HEK293 (cell line): ENCODE measurements around the gene CACNA1G.

Source experiments
- TCF7L2 ChIP-seq: IDR thresholded peaks from 2 replicates; pipeline ENCODE4 v1.6.1; 2011; ENCODE audit warnings: low read depth, mild to moderate bottlenecking, inconsistent platforms, low read length, moderate library complexity, borderline replicate concordance
- ZNF629 ChIP-seq: fragments of 450-650 bp; formaldehyde crosslinking; IDR thresholded peaks from 2 replicates; pipeline ENCODE4 v1.5.1; 2017; ENCODE audit warnings: missing biosample characterization, missing genetic modification characterization
- TF ChIP-seq, protein P1 (sequence below): fragments of 450-650 bp; formaldehyde crosslinking; IDR thresholded peaks from 2 replicates; pipeline ENCODE4 v1.5.1; 2016; ENCODE audit warnings: missing biosample characterization, missing genetic modification characterization, low read depth

DNA sequence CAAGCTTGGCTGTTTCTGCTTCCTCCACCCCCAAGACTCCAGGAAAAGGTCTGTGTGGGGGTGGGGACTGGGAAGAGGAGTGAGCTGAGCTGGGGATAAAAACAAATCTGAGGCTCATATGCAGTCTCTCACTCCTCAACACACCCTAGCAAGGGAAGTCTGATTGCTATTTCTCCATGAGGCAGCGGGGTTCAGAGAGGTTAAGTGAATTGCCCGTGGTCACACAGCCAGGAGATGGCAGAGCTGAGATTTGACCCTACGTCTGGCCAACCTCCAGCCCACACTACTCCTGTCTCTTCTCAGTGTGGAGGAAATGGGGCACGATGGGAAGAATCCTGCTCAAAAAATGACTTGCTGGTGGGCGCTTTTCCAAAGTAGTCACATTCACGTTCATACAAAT lies 69.4 kb downstream of the CACNA1G start:
- TF ChIP-seq TCF7L2 (no peak), ZNF629 (tag by site-specific recombination) (no peak)
- TF ChIP-seq, protein P1, sequence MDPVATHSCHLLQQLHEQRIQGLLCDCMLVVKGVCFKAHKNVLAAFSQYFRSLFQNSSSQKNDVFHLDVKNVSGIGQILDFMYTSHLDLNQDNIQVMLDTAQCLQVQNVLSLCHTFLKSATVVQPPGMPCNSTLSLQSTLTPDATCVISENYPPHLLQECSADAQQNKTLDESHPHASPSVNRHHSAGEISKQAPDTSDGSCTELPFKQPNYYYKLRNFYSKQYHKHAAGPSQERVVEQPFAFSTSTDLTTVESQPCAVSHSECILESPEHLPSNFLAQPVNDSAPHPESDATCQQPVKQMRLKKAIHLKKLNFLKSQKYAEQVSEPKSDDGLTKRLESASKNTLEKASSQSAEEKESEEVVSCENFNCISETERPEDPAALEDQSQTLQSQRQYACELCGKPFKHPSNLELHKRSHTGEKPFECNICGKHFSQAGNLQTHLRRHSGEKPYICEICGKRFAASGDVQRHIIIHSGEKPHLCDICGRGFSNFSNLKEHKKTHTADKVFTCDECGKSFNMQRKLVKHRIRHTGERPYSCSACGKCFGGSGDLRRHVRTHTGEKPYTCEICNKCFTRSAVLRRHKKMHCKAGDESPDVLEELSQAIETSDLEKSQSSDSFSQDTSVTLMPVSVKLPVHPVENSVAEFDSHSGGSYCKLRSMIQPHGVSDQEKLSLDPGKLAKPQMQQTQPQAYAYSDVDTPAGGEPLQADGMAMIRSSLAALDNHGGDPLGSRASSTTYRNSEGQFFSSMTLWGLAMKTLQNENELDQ (tag by site-specific recombination) = no peak
